K562 (cell line): Measurements from ENCODE around the gene CCNY. TPM values are rescaled to one million over a fixed set of nuclear protein-coding genes. Genes with fewer than 3 reads are reported as not detected.

Experiments
- ARID1B ChIP-seq: fragments of 450-650 bp; IDR thresholded peaks from 2 replicates; pipeline ENCODE4 v1.6.1; 2016; ENCODE audit warnings: antibody characterized with exemption, mild to moderate bottlenecking, inconsistent platforms
- BMI1 ChIP-seq: fragments of 150-350 bp; IDR thresholded peaks from 2 replicates; pipeline ENCODE4 v1.6.1; 2014; ENCODE audit warnings: low read length
- CAMTA2 ChIP-seq: fragments of 250-450 bp; sonication (Bioruptor Pico); conservative IDR thresholded peaks from 2 replicates; pipeline ENCODE4 v1.5.1; 2022
- CBFB ChIP-seq: sonication (generic); formaldehyde crosslinking; IDR thresholded peaks from 2 replicates; pipeline ENCODE4 v1.4.0; 2020; ENCODE audit warnings: mild to moderate bottlenecking, missing genetic modification reagents
- EHMT2 ChIP-seq: fragments of 450-650 bp; IDR thresholded peaks from 2 replicates; pipeline ENCODE4 v1.6.1; 2018; ENCODE audit warnings: antibody characterized with exemption
- FOXA3 ChIP-seq, 2 experiments: fragments of 450-650 bp in 1 of 2; sonication (generic) in 1 of 2; formaldehyde crosslinking; IDR thresholded peaks in 1 of 2; conservative IDR thresholded peaks in 1 of 2; 2 replicates each; pipeline versions ENCODE4 v1.4.0 to v1.8.0; 2020 to 2022; ENCODE audit warnings: mild to moderate bottlenecking in 2 of 2, missing genetic modification reagents in 1 of 2
- GATA2 ChIP-seq: sonication (generic); formaldehyde crosslinking; IDR thresholded peaks from 2 replicates; pipeline ENCODE4 v1.4.0; 2020; ENCODE audit warnings: mild to moderate bottlenecking, missing genetic modification reagents
- GTF2F1 ChIP-seq: IDR thresholded peaks from 2 replicates; pipeline ENCODE4 v1.6.1; 2011; ENCODE audit warnings: low read depth, low read length, improper control_type of control experiment
- HDAC8 ChIP-seq: fragments of 450-650 bp; IDR thresholded peaks from 2 replicates; pipeline ENCODE4 v1.6.1; 2016; ENCODE audit warnings: mild to moderate bottlenecking, missing genetic modification characterization, moderate library complexity, missing compliant biosample characterization
- HLTF ChIP-seq: fragments of 450-650 bp; IDR thresholded peaks from 2 replicates; pipeline ENCODE4 v1.6.1; 2016
- KLF1 ChIP-seq: fragments of 450-650 bp; IDR thresholded peaks from 2 replicates; pipeline ENCODE4 v1.6.1; 2016; ENCODE audit warnings: missing genetic modification characterization, missing compliant biosample characterization
- POLR2B ChIP-seq: fragments of 450-650 bp; IDR thresholded peaks from 2 replicates; pipeline ENCODE4 v1.6.1; 2018; ENCODE audit warnings: low read depth; ENCODE audit not compliant: partially characterized antibody
- POU5F1 ChIP-seq: fragments of 150-350 bp; IDR thresholded peaks from 2 replicates; pipeline ENCODE4 v1.6.1; 2014; ENCODE audit warnings: borderline replicate concordance, low read length, low read depth, mild to moderate bottlenecking; ENCODE audit not compliant: partially characterized antibody
- STAG1 ChIP-seq: sonication (generic); formaldehyde crosslinking; IDR thresholded peaks from 2 replicates; pipeline ENCODE4 v1.5.0; 2020; ENCODE audit warnings: missing genetic modification reagents, borderline replicate concordance
- ZNF253 ChIP-seq: fragments of 250-450 bp; sonication (Bioruptor Pico); conservative IDR thresholded peaks from 2 replicates; pipeline ENCODE4 v1.6.1; 2021; ENCODE audit warnings: mild to moderate bottlenecking
- ZNF408 ChIP-seq: fragments of 250-450 bp; sonication (Bioruptor Pico); IDR thresholded peaks from 2 replicates; pipeline ENCODE4 v1.4.0; 2020; ENCODE audit warnings: low read depth, mild to moderate bottlenecking, moderate library complexity
- polyA plus RNA-seq, 8 experiments: library from polyadenylated mRNA; depleted of rRNA in 4 of 8; stranded (reverse) in 5 of 8; unstranded in 3 of 8; fragments of >200 nt; fragmentation: Nextera tagmentation in 2 of 8; fragmentation: Illumina TruSeq in 1 of 8; extraction: Ambion mirVana in 2 of 8; extraction: Trizol in 1 of 8; gene quantifications; 2 replicates each; pipeline versions ENCODE4 v1.2.1 to v1.2.3, GENCODE V29; 2011 to 2014; ENCODE audit warnings: inconsistent platforms in 1 of 8, missing spikeins in 1 of 8
- total RNA-seq, 7 experiments: library from RNA; depleted of rRNA in 6 of 7; stranded (reverse); fragments of >200 nt in 6 of 7; fragmentation: Illumina TruSeq in 2 of 7; extraction: Trizol in 2 of 7; gene quantifications; 2 replicates each; pipeline versions ENCODE4 v1.2.1 to v1.2.3, GENCODE V29; 2011 to 2021; ENCODE audit warnings: low replicate concordance in 1 of 7
- TF ChIP-seq, protein P1 (sequence below): fragments of 250-450 bp; sonication (Bioruptor Pico); IDR thresholded peaks from 2 replicates; pipeline ENCODE4 v1.4.0; 2020; ENCODE audit warnings: mild to moderate bottlenecking, moderate library complexity
- TF ChIP-seq, protein P2 (sequence below): sonication (generic); formaldehyde crosslinking; IDR thresholded peaks from 2 replicates; pipeline ENCODE4 v1.9.0; 2022; ENCODE audit warnings: mild to moderate bottlenecking, missing genetic modification reagents
- TF ChIP-seq, protein P3 (sequence below): IDR thresholded peaks from 2 replicates; pipeline ENCODE4 v1.6.1; 2014; ENCODE audit warnings: antibody characterized with exemption
- TF ChIP-seq, protein P4 (sequence below): fragments of 450-650 bp; IDR thresholded peaks from 2 replicates; pipeline ENCODE4 v1.6.1; 2017; ENCODE audit warnings: antibody characterized with exemption, mild to moderate bottlenecking
- TF ChIP-seq, protein P5 (sequence below): fragments of 450-650 bp; formaldehyde crosslinking; IDR thresholded peaks from 2 replicates; pipeline ENCODE4 v1.4.0; 2020; ENCODE audit warnings: mild to moderate bottlenecking, moderate library complexity

The CCNY gene
- total and polyA plus RNA-seq, 9 of the 15 experiments (the other 6 are each of a cell fraction or from before 2014, with no cell fraction given), result 8.4 to 109 (median 38.6) TPM

DNA sequence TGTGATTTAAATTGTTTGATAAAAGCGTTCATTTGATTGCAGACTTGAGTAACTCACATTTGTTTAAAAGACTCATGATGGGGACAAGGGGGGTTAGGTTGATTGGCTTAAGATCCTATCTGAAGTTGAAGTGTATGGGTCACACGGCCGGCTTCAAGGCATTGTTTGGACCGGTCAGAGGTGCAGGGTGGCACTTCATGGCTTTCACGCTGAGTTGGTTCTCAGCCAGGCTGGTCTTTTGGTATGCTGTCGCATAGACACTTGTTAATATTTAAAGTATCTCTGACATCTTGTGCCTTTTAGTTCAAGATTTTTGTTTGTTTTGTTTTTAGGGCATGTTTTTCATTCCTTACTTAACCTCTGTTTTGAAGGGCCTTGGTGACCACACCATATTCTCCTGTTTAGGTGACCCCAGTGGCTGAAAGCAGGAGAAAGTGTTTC, 58.1 kb downstream of the CCNY start (continued):
- TF ChIP-seq, protein P1, sequence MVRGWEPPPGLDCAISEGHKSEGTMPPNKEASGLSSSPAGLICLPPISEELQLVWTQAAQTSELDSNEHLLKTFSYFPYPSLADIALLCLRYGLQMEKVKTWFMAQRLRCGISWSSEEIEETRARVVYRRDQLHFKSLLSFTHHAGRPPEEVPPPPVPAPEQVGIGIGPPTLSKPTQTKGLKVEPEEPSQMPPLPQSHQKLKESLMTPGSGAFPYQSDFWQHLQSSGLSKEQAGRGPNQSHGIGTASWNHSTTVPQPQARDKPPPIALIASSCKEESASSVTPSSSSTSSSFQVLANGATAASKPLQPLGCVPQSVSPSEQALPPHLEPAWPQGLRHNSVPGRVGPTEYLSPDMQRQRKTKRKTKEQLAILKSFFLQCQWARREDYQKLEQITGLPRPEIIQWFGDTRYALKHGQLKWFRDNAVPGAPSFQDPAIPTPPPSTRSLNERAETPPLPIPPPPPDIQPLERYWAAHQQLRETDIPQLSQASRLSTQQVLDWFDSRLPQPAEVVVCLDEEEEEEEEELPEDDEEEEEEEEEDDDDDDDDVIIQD (CRISPR knock-in tag), result no peak
- TF ChIP-seq CAMTA2 (CRISPR knock-in tag), result no peak
- TF ChIP-seq, protein P2, sequence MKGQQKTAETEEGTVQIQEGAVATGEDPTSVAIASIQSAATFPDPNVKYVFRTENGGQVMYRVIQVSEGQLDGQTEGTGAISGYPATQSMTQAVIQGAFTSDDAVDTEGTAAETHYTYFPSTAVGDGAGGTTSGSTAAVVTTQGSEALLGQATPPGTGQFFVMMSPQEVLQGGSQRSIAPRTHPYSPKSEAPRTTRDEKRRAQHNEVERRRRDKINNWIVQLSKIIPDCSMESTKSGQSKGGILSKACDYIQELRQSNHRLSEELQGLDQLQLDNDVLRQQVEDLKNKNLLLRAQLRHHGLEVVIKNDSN (CRISPR knock-in tag), result no peak
- TF ChIP-seq BMI1, result no peak
- no peak for TF ChIP-seq GTF2F1
- no peak for TF ChIP-seq STAG1 (CRISPR knock-in tag)
- no peak for TF ChIP-seq FOXA3 (CRISPR knock-in tag; conservative IDR thresholded peaks at IDR 0.05 in 1 of 2, IDR thresholded peaks at IDR 0.05 in 1 of 2)
- TF ChIP-seq GATA2 (CRISPR knock-in tag), result no peak
- no peak for TF ChIP-seq POU5F1
- no peak for TF ChIP-seq ARID1B
- TF ChIP-seq EHMT2, result no peak
- no peak for TF ChIP-seq HLTF
- TF ChIP-seq, protein P3, sequence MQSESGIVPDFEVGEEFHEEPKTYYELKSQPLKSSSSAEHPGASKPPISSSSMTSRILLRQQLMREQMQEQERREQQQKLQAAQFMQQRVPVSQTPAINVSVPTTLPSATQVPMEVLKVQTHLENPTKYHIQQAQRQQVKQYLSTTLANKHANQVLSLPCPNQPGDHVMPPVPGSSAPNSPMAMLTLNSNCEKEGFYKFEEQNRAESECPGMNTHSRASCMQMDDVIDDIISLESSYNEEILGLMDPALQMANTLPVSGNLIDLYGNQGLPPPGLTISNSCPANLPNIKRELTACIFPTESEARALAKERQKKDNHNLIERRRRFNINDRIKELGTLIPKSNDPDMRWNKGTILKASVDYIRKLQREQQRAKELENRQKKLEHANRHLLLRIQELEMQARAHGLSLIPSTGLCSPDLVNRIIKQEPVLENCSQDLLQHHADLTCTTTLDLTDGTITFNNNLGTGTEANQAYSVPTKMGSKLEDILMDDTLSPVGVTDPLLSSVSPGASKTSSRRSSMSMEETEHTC, result no peak
- no peak for TF ChIP-seq CBFB (CRISPR knock-in tag)
- no peak for TF ChIP-seq ZNF408 (CRISPR knock-in tag)
- TF ChIP-seq, protein P4, sequence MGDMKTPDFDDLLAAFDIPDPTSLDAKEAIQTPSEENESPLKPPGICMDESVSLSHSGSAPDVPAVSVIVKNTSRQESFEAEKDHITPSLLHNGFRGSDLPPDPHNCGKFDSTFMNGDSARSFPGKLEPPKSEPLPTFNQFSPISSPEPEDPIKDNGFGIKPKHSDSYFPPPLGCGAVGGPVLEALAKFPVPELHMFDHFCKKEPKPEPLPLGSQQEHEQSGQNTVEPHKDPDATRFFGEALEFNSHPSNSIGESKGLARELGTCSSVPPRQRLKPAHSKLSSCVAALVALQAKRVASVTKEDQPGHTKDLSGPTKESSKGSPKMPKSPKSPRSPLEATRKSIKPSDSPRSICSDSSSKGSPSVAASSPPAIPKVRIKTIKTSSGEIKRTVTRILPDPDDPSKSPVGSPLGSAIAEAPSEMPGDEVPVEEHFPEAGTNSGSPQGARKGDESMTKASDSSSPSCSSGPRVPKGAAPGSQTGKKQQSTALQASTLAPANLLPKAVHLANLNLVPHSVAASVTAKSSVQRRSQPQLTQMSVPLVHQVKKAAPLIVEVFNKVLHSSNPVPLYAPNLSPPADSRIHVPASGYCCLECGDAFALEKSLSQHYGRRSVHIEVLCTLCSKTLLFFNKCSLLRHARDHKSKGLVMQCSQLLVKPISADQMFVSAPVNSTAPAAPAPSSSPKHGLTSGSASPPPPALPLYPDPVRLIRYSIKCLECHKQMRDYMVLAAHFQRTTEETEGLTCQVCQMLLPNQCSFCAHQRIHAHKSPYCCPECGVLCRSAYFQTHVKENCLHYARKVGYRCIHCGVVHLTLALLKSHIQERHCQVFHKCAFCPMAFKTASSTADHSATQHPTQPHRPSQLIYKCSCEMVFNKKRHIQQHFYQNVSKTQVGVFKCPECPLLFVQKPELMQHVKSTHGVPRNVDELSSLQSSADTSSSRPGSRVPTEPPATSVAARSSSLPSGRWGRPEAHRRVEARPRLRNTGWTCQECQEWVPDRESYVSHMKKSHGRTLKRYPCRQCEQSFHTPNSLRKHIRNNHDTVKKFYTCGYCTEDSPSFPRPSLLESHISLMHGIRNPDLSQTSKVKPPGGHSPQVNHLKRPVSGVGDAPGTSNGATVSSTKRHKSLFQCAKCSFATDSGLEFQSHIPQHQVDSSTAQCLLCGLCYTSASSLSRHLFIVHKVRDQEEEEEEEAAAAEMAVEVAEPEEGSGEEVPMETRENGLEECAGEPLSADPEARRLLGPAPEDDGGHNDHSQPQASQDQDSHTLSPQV, result 0 out of 2 replicates have a peak, but pooled peaks have one; percentile 14
- no peak for TF ChIP-seq ZNF253 (CRISPR knock-in tag)
- TF ChIP-seq, protein P5, sequence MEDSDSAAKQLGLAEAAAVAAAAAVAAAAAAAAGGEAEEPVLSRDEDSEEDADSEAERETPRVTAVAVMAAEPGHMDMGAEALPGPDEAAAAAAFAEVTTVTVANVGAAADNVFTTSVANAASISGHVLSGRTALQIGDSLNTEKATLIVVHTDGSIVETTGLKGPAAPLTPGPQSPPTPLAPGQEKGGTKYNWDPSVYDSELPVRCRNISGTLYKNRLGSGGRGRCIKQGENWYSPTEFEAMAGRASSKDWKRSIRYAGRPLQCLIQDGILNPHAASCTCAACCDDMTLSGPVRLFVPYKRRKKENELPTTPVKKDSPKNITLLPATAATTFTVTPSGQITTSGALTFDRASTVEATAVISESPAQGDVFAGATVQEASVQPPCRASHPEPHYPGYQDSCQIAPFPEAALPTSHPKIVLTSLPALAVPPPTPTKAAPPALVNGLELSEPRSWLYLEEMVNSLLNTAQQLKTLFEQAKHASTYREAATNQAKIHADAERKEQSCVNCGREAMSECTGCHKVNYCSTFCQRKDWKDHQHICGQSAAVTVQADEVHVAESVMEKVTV (CRISPR knock-in tag), result no peak
- TF ChIP-seq POLR2B, result no peak
- TF ChIP-seq KLF1 (tag), result no peak
- TF ChIP-seq HDAC8 (tag), result no peak
